GM18498 (cell line): ENCODE data around the gene LRRC15.

Source experiments
- ATAC-seq: cut with Tn5 transposase; IDR thresholded peaks from one replicate; pipeline ENCODE4 v1.9.1; 2021; ENCODE audit warnings: mild to moderate bottlenecking, moderate library complexity; ENCODE audit not compliant: unreplicated experiment

LRRC15 gene

DNA sequence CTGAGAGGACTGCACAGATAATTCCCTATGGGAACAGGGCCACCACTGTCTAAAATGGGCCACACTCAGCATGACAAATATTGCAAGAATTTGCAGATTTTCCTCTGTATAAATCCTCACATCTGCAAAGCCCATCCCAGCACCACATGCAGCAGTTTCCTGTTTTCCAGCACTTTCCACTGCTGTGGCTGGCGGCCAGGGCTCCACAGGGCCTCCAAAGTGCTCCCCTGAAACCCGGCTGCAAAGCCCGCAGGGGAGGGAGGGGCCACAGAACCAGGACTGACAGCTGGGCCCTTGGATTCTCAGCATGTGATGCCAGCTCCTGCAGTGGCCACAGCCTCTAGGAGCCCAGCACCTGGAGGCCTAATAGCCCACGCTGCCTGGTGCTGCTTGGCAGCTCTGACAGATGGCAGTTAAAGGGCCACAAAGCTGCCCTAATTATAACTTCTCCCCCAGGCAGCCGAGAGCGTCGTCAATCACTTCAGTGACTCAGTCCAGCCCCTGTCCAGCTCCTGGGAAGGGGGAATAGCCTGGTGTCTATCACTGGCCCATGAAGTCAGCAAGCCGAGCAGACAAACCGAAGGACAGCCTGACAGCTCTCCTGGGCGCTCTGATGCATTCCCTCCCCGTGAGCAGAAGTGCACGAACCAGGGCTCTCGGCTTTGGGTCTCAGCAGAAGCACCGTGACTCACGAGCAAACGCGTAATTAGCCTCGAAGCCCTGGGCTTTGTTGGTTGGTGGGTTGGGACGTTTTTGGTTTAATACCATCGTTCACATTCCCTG, 4.7 kb downstream of the LRRC15 start:
- no peak for ATAC-seq

- ATAC-seq: no peak
Measured at GRCh38 chr3:194364314-194364651, 5.3 kb downstream of the LRRC15 start.

- no peak for ATAC-seq
Measured at GRCh38 chr3:194360568-194360967, 9.0 kb downstream of the LRRC15 start.

- ATAC-seq: no peak
Measured at GRCh38 chr3:194357681-194358080, 11.9 kb downstream of the LRRC15 start.

- ATAC-seq: no peak
Measured at GRCh38 chr3:194355379-194355778, 14.2 kb downstream of the LRRC15 start.

- no peak for ATAC-seq
Measured at GRCh38 chr3:194354315-194354714, 15.2 kb downstream of the LRRC15 start.

- no peak for ATAC-seq
Measured at GRCh38 chr3:194352667-194353246, 16.8 kb downstream of the LRRC15 start.

GRCh38 chr3:194351952-194352536, 17.5 kb downstream of the LRRC15 start:
- ATAC-seq: no peak

GRCh38 chr3:194351080-194351672, 18.4 kb downstream of the LRRC15 start, which contains the start of gene CPN2:
Gene CPN2, minus strand, starts transcription at chr3:194351328. Its CDS starts 8,626 bp downstream, at chr3:194342702.
- ATAC-seq: no peak

DNA sequence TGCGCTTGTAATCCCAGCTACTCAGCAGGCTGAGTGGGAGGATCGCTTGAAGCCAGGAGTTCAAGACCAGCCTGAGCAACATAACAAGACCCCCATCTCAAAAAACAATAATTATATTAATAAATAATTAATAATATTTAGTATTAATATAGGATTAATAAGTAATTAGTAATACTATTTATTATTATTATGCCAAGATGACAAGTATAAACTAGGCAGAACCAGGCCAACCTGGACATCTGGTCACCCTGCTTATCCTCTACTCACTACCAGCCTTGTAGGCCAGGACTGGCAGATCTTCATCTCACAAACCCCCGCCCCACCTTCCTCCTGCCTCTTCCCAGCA, 18.8 kb downstream of the LRRC15 start:
- no peak for ATAC-seq

DNA sequence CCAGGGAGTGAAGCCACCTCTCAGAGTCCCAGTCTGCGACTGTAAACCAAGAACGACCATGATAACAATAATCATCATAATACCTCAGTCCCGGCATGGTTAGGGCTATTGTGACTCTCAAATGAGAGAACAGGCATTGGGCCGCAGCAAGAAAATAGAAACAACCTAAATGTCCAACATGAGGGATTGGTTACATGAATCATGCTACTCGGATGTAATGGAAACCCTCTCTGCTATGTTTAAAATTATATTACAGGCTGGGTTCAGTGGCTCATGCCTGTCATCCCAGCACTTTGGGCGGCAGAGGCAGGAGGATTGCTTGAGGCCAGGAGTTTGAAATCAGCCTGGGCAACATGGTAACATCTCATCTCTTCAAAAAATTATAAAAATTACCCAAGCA, 21.2 kb downstream of the LRRC15 start:
- ATAC-seq: no peak

GRCh38 chr3:194346621-194347020, 22.9 kb downstream of the LRRC15 start:
- no peak for ATAC-seq

GRCh38 chr3:194346035-194346434, 23.5 kb downstream of the LRRC15 start:
- ATAC-seq: no peak

DNA sequence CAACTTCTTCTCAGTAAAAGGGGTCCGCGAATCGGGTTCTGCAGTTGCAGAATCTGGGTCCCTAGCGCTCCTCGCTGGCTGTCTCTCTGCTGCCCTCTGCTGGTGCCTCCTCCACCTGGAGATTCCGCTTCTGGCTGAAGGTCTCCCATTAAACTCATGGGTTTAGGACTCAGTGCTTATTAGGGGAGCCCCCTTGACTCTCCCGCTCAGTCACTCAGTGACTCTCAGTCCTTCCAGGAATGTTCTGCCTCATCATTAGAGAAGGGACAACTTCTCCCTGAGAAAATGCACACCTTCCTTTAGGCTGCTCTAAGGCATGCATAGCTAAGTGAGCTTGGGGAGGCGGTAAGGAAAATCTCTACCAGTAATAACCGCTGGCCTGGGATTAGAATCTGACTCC, 25.5 kb downstream of the LRRC15 start:
- ATAC-seq: no peak

- no peak for ATAC-seq
Measured at GRCh38 chr3:194343561-194343893, 26.0 kb downstream of the LRRC15 start.

- ATAC-seq: no peak
Measured at GRCh38 chr3:194342861-194343560, 26.5 kb downstream of the LRRC15 start.

- no peak for ATAC-seq
Measured at GRCh38 chr3:194340757-194341400, 28.7 kb downstream of the LRRC15 start.

DNA sequence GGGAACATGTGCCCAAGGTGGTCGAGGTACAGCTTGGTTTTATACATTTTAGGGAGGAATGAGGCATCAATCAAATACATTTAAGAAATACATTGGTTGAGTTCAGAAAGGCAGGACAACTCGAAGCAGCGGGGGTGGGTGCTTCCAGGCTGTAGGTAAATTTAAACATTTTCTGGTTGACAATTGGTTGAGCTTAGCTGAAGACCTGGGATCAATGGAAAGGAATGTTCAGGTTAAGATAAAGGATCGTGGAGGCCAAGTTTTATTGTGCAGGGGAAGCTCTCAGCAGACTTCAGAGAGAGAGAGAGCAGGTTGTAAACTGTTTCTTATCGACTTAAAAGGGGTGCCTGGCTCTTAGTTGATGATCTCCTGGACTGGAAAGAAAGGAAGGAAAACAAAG, 29.7 kb downstream of the LRRC15 start:
- no peak for ATAC-seq

- ATAC-seq: no peak
Measured at GRCh38 chr3:194339356-194339755, 30.2 kb downstream of the LRRC15 start.

GRCh38 chr3:194337965-194338753, 31.4 kb downstream of the LRRC15 start:
- ATAC-seq: no peak
